ENCODE measurements around the gene ZNF652.

ZNF652 gene

DNA sequence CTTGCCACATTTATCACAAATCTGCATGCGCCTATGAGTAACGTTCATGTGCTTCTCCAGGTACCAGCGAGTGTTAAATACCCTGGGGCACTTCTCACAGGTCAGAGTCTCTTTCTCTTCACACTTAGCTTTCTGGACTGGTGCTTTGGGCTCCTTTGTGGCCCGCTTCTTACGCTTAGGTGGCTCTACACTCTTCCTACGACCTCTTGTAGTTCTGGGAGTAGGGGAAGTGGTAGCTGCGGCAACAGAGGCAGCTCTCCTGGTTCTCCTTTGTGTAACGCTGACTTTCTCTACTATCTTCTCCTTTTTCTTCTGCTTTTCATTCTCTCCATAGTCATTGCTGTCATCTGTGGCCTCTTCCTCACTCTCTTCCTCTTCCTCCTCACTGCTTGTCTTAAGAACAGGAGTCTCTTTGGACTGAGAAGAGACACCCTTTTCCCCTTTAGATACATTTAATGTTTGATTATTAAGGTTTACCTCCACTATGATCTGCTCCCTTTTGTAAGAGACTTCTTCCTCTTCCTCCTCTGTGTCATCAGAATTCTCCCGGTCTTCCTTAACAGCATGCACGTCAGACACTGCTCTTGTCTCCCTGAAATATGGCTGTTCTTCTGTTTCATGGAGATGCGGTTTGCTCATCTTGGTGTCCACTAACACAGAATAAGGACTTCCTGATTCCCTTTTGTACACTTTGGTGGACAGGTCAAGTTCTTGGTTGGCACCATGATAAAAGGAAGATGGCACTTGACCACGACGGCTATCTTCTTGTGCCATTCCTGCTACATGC, 45.0 kb downstream of the ZNF652 start:
- no peak overlapping the region for H3K4me3 ChIP-seq (ENCODE audit: low read length)
- H3K79me2 ChIP-seq (ENCODE audit: low read length): no peaks in the 10 kb centered on the region
- H3K27me3 ChIP-seq (ENCODE audit: low read depth, low read length): no peaks in the 10 kb centered on the region
- H3K4me2 ChIP-seq (ENCODE audit: low read length): no peak overlapping the region
- peaks cover 10% of the 10 kb centered on the region; the same call in 1 of the 2 replicates for H3K4me1 ChIP-seq (ENCODE audit: low read length)
- no peak overlapping the region for H3K9ac ChIP-seq (ENCODE audit: low read length)
- TF ChIP-seq EZH2phosphoT487 (IDR thresholded peaks at IDR 0.05; ENCODE audit: low read depth): no peak
- TF ChIP-seq, protein P1, sequence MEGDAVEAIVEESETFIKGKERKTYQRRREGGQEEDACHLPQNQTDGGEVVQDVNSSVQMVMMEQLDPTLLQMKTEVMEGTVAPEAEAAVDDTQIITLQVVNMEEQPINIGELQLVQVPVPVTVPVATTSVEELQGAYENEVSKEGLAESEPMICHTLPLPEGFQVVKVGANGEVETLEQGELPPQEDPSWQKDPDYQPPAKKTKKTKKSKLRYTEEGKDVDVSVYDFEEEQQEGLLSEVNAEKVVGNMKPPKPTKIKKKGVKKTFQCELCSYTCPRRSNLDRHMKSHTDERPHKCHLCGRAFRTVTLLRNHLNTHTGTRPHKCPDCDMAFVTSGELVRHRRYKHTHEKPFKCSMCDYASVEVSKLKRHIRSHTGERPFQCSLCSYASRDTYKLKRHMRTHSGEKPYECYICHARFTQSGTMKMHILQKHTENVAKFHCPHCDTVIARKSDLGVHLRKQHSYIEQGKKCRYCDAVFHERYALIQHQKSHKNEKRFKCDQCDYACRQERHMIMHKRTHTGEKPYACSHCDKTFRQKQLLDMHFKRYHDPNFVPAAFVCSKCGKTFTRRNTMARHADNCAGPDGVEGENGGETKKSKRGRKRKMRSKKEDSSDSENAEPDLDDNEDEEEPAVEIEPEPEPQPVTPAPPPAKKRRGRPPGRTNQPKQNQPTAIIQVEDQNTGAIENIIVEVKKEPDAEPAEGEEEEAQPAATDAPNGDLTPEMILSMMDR (IDR thresholded peaks at IDR 0.05; ENCODE audit: low read depth, low read length): no peak
- H3K27ac ChIP-seq (ENCODE audit: low read length): no peak overlapping the region
- H2AFZ ChIP-seq (ENCODE audit: low read depth, low read length): no peak overlapping the region
- no peaks in the 10 kb centered on the region for H3K9me3 ChIP-seq (ENCODE audit: insufficient read depth, low read length)
- H4K20me1 ChIP-seq (ENCODE audit: insufficient read depth, low read length): no peaks in the 10 kb centered on the region; the same call in 1 of the 2 replicates
- no peaks in the 10 kb centered on the region for H3K36me3 ChIP-seq (replicated peaks; ENCODE audit: low read depth, low read length)

GRCh38 chr17:49316258-49316570, 45.8 kb downstream of the ZNF652 start:
- TF ChIP-seq, protein P1 (IDR thresholded peaks at IDR 0.05; ENCODE audit: low read depth, low read length): no peak
- no peak for TF ChIP-seq EZH2phosphoT487 (IDR thresholded peaks at IDR 0.05; ENCODE audit: low read depth)
- H3K4me2 ChIP-seq (ENCODE audit: low read length): peak overlapping the region; percentile 49; the same call in 1 of the 2 replicates
- H3K27me3 ChIP-seq (ENCODE audit: low read depth, low read length): no peaks in the 10 kb centered on the region
- H4K20me1 ChIP-seq (ENCODE audit: insufficient read depth, low read length): no peaks in the 10 kb centered on the region; the same call in 1 of the 2 replicates
- H3K9me3 ChIP-seq (ENCODE audit: insufficient read depth, low read length): no peaks in the 10 kb centered on the region
- H3K79me2 ChIP-seq (ENCODE audit: low read length): no peaks in the 10 kb centered on the region
- no peak overlapping the region for H3K4me3 ChIP-seq (ENCODE audit: low read length)
- H3K36me3 ChIP-seq (replicated peaks; ENCODE audit: low read depth, low read length): no peaks in the 10 kb centered on the region
- no peak overlapping the region for H3K9ac ChIP-seq (ENCODE audit: low read length)
- no peak overlapping the region for H2AFZ ChIP-seq (ENCODE audit: low read depth, low read length)
- H3K27ac ChIP-seq (ENCODE audit: low read length): no peak overlapping the region
- H3K4me1 ChIP-seq (ENCODE audit: low read length): peaks cover 10% of the 10 kb centered on the region; the same call in 1 of the 2 replicates

DNA sequence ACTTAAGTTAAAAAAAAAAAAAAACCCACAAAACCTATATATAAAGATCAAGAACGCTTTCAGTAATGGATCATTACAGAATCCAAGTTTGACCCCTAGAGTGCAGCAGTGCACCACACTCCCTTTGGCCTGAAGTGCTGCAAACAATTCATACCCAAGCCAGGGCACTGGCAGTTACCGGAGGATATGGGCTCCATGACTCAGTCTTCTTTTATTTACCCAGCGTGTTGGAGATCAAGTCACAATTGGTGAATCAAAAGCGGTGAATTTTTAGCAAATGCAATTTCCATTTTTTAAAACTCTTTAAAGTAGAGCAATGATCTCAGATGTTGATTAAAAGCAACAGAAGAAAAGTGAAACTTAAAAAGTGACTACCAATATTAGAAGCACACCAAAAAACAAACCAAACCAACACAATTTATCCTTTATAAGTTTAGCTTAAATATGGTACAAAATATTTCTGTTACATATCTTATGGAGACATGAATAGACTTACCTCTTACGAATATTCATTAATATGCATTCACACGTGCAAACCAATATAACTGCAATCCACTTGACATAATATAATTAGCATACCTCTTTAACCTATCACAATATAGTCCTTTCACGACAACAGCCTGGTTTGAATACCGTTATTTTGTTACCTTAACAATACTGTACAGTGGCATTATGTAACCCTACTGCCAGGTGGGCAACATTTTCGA, 46.3 kb downstream of the ZNF652 start:
- peak overlapping the region; percentile 13; the same call in 1 of the 2 replicates for H3K4me3 ChIP-seq (ENCODE audit: low read length)
- no peaks in the 10 kb centered on the region for H3K36me3 ChIP-seq (replicated peaks; ENCODE audit: low read depth, low read length)
- H3K4me2 ChIP-seq (ENCODE audit: low read length): peak overlapping the region; percentile 49
- no peaks in the 10 kb centered on the region for H3K27me3 ChIP-seq (ENCODE audit: low read depth, low read length)
- H3K9me3 ChIP-seq (ENCODE audit: insufficient read depth, low read length): no peaks in the 10 kb centered on the region
- H3K27ac ChIP-seq (ENCODE audit: low read length): no peak overlapping the region
- peaks cover 10% of the 10 kb centered on the region; the same call in 1 of the 2 replicates for H3K4me1 ChIP-seq (ENCODE audit: low read length)
- H4K20me1 ChIP-seq (ENCODE audit: insufficient read depth, low read length): no peaks in the 10 kb centered on the region; the same call in 1 of the 2 replicates
- H3K9ac ChIP-seq (ENCODE audit: low read length): no peak overlapping the region
- no peak for TF ChIP-seq EZH2phosphoT487 (IDR thresholded peaks at IDR 0.05; ENCODE audit: low read depth)
- TF ChIP-seq, protein P1 (IDR thresholded peaks at IDR 0.05; ENCODE audit: low read depth, low read length): peak; percentile 78
- no peaks in the 10 kb centered on the region for H3K79me2 ChIP-seq (ENCODE audit: low read length)
- H2AFZ ChIP-seq (ENCODE audit: low read depth, low read length): no peak overlapping the region

DNA sequence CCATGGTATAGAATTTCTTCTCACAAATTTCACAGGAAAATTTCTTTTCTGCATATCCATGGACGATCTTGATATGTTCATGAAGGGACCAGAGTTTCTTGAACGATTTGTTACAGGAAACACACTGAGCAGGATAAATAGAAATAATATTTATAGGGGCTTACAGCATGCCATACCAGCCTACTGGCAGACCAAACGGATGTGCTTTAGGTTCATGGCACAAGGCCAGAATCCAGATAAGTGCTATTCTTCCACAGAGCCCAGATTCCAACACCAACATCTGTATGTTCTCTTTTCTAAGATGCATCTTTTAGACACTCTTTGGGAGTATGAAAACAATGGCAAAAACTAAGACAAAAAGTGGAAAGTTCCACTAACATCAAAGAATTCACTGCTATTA, 49.3 kb downstream of the ZNF652 start:
- Histone ChIP-seq H3K79me2 (ENCODE audit: low read length) (no peaks in the 10 kb centered on the region), H3K4me3 (ENCODE audit: low read length) (no peak overlapping the region), H3K9me3 (ENCODE audit: insufficient read depth, low read length) (no peaks in the 10 kb centered on the region), H2AFZ (ENCODE audit: low read depth, low read length) (no peak overlapping the region), H3K36me3 (replicated peaks; ENCODE audit: low read depth, low read length) (no peaks in the 10 kb centered on the region), H4K20me1 (ENCODE audit: insufficient read depth, low read length) (no peaks in the 10 kb centered on the region; the same call in 1 of the 2 replicates), H3K27me3 (ENCODE audit: low read depth, low read length) (no peaks in the 10 kb centered on the region), H3K4me1 (ENCODE audit: low read length) (peaks cover 10% of the 10 kb centered on the region; the same call in 1 of the 2 replicates), H3K27ac (ENCODE audit: low read length) (no peak overlapping the region), H3K9ac (ENCODE audit: low read length) (no peak overlapping the region), H3K4me2 (ENCODE audit: low read length) (no peak overlapping the region)
- TF ChIP-seq, protein P1 (IDR thresholded peaks at IDR 0.05; ENCODE audit: low read depth, low read length): no peak

Data from OCI-LY3 (cell line).